NCI-H1048 (cell line): Measurements from ENCODE around the gene MARCHF3.
"Not testable (repeated sequence)": the region's sequence is repeated elsewhere in the genome, so short reads cannot be mapped to it uniquely, and the experiment has no call there.

Source experiments
- DNase-seq: peaks from one replicate; lab custom pipeline; 2025; lab: John Stamatoyannopoulos, UW

The MARCHF3 gene

DNA sequence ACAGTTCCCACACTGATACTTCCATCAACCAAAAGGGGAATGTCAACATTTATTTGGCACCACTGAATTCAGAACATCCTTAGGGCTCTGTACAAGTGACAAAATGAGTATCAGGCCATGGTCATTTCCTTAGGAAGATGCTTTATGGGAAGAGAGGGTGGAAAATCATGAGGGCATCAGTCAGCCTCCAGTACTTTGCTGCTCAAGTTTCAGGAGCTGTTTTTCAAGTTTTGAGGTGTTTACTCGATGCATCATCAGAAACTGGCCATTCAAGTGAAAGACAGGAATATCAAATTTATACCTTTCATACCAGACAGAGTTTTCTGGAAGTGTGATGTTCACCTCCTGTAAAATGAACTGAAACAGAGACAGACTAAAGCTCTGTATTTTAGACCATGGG, 21.2 kb upstream of the MARCHF3 start:
- DNase-seq, result no peak

DNA sequence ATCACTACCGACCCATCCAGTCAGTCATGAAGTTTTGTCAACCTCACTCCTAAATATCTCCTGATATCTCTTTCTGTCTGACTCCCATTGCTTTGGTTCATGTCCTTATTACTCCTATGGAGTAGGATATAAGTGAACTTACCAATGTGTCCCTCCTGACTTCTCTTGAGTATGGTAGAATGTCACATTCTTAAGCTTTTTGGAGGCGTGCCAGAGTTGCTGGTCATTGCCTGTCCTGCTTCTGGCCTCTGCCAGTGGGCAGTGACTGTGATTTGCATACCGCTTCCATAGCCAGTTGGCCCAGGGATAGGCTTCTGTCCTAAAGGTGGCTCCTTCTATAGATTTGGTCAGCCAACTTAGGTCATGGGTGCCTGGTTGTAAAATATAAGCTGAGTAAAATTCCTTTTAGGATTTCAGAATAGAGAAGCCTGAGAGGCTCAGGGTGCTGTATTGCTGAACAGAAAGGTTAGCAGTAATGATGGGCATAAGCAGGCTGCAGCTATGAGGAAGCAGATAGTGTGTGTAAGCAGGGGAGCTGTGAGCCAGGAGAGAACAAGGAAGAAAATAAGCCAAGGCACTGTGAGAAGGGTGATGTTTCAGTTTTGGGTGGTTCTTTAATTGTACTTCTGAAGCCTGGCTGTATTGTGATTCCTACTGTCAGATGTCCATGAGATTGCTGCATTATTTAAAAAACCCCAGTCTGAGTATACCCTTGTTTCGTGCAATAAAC, 16.1 kb upstream of the MARCHF3 start:
- DNase-seq, result no peak

DNA sequence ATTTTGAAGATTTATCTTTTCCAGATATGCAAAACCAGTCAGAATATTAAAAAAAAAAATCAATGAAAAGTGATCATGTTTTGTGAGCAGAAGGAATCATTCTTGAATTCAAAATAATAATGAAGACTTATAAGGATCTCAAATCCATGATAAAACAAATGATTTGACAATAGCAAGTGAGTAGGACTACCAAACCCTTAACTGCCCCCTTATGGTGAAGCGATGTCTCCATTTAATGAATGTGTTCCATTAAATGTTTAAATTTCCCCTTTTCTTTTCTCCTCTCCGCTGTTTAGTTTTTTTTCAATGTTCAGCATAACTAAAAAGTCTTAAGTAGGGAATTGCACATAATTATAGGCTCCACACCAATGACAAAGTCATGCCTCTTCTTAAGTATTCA, 12.2 kb upstream of the MARCHF3 start:
- no peak for DNase-seq

DNA sequence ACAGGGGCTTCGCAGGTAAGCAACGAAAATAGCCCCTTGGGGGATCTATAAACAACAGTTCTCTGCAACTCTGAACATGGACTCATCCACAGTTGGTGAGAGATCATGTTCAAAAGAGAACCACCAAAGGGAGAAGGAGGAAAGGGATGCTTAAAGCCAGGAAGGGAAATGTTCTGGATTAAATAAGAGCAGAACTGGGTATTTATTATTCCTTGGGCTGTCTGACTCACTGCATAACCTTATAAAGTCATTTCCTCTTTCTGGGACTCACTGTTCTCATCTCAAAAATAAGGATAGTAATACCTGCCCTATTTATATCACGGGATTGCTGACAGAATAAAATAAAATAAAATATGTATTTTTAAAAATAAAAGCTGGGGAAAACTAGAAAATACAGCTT, 11.2 kb upstream of the MARCHF3 start:
- no peak for DNase-seq

DNA sequence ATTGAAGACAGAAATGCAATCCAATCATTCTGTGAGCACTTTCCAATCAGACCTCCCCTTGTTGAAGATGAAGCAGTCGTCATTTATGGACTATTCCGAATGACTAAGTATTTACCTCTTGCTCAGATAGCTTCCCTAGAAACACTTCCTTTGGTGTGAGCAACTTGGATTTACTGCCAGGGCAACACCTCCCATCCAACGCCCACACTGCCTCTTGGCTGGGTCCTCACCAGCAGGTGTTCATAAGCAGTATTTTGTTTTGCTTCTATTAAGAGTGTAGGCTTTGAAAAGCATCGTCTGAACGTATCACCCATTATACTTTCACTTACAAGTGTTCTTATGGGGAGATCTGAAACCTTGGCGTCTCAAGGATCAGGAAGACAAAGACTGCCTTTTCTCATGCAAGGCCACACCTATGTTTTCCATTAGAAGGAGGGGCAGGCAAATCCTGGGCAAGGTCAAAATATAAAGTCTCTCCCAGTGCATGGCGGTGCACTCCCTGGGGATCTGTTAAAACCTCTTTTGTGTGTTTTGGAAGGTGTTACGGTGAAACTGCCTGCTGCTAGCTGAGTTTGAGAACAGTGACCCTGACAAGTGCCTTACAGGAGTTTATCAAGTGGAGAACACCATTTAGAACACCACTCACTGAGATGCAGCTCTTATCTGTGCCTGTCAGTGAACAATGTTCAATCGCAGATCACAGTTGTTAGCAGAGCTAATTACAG, 10.6 kb upstream of the MARCHF3 start:
- no peak for DNase-seq

DNA sequence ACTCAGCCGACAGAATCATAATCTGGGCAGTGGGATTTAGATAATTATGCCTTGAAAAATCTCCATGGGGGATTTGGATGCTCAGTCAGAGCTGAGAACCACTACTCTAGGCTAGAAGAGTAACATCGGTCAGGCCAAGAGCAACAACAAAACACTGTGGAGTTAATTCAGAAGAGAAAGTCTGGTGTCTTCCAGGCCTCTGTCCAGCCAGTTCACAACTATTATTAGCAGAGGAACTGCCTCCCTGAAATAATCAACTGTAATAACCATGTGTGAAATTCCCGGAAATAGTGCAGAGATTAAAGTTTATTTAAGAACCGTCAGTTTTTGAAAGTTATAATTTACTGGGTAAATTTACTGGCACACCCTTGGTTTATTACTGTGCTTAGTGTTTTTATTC, 8.2 kb upstream of the MARCHF3 start:
- no peak for DNase-seq

DNA sequence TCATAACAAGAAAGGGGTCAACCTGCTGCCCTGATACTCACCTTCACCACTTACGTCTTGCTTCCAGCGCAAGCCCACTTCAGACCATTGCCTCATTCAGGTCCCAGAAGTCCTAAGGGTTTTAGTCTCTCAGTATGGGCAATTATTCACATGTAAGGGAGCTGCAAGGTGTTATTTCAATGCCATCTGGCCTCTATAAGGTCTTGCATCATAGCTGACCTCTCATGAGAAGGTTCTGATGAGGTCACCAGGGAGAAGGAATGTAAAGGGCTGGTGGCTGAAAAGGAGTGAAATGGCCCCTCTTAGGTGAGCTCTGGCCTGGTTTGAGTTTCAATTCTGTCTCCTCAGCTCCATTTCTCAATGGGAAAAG, 1.5 kb upstream of the MARCHF3 start:
- no peak for DNase-seq

DNA sequence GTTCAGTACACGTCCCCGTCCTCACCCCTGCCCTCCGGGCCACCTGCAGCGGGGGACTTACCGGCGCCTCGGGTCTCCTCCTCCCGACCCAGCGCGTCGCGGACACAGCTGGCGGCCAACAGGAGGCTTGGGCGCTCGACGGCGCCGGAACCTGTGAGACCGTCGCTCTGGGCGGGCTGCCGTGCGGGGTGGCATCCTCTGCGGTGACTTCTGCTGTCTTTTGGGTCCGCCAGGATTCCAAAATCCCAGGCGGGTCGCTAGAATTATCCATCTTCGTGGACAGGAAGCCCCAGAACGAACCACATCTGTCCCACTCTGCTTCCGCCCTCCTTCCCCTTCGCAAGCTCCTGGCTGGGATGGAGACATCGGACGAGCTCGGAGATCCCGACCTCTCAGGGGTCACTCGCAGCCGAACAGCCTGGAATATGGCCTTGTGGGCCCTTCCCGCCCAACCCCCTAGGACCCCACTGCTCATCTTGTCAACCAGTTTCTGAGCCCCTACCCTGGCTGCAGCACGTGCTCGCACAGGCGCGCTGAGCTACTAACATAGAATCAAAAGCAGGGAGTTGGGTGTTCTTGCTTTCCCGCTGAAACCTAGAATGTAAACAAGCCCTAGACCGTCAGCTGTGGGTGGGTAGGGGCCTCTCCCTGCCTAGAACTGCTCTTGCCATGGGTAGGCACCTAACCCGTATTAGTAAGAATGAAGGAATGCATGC, 947 bp upstream of the MARCHF3 start:
- no peak for DNase-seq

DNA sequence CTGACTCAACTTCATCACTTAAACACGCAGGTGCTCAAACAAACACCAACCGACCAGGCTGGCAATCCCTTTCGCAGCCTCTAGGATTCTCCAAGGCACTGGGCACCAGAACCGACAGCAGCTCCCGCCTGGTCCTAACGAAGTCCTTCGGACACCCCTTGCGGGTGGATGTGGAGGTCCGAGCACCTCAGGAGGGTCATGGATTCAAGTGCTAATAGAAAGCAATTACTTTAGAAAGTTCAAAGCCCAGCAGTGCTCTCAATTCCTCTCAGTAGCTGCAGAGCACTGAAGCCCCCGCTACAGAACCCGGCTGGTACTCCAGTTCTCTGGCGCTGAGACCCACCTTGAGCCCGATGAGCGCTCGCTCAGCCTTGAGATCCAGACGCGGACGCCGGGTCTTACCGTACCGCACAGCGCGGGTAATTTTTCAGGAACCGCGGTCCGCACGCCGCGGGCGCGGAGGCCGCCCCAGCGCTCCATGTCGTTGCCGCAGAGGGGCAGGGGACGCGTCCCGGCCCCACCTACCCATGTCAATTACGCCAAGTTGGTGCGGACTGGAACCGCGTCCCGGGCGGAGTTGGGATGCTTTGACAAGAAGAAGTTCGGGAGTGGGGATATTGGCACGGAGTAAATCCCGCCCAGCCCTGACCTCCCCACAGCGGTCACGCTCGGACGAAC, 638 bp downstream of the MARCHF3 start:
- no peak for DNase-seq

DNA sequence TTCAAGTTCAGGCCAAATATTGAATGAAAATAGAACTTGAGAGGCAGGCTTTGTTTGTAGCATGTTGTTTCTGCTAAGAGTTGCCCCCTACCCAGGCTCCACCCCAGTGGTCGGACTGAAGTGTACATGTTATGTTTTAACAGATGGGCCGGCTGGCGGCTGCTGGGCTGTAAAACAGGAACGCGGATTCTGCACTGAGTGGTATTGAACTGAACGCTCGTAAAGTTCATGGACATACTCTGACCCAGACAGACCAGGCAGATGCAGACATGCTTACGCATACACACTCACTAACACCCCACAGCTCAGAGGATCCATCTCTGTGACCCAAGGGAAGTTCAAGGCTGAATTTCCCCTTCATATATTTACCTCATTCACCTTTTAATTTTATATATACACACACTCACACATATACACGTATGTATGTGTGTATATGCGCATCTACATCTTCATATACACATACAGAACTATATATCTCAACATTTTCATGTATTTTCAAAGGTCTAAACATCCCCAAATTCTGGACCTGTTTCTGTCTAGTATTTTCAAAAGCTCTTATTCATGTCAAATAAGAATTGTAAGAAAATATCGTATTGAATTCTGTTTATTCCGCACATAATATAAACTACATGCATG, 1.4 kb downstream of the MARCHF3 start:
- no peak for DNase-seq

DNA sequence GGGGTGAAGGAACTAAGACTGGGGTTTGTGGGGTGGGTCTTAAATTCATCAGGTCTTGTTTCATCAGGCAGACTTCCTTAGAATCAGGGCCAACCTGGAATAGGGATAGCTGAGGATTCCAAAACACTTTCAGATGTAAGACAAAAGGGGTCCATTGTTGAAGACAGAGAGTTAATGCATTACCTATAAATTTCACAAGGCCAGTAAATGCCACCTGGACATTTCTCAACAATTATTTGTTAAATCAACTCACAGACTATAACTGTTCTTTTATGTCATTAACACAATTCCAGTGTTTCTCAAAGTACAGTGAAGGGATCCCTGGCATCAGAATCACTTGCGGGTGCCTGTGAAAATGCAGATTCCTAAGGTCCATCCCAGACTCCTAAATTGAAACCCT, 2.8 kb downstream of the MARCHF3 start:
- DNase-seq, result no peak

DNA sequence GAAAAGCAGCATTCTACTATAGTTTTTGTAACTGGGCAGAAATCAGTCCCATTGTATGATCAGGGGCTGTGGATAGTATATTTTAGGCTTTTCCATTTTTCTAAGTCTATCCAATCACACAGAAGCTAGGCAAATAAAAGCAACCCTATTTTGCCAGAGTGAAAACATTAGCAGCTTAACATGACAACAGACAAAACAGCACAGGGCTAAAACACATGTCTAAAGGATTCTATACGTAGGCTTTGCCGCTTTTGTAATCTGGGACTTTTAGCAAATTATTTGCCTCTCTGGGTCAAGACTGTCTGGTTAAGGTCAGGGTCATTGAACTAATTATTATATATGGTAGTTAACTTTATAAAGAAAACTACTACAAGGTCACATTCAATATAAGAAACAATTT, 4.2 kb downstream of the MARCHF3 start:
- DNase-seq, result no peak

DNA sequence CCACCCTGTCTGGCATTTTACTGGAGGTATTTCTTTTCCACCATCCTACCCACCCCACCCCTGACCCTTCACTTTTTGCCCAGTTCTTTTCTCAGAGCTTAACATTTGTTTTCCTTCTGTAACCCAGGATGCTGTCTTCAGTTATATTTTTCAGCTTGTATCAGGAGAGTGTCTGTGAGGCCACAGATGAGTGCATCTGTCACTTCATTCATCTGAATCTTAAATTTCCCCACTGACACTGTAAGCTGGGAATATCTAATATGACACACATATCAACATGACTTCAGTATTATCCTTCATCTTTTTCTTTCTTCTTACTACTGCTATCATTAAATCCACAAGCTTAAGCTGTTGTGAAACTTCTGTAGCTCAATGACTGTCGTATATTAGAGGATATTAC, 4.9 kb downstream of the MARCHF3 start:
- DNase-seq, result no peak

DNA sequence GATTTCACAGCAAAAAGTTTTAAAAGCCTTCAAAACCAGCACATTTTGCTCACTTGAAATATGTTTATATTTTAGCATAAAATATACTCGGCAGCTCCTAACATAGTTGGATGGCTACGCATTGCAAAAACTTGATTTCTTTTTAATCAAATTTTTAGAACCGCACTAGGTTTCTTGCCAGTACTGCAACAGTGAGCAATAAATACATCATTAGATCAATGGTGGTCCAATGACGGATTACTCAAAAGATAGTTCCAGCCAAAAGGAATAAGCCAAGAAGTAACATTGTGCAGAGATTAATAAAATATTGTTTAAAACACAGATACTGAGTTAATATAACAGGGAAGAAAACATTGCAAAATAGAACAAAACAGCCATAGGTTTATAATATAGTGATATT, 5.5 kb downstream of the MARCHF3 start:
- DNase-seq, result no peak

DNA sequence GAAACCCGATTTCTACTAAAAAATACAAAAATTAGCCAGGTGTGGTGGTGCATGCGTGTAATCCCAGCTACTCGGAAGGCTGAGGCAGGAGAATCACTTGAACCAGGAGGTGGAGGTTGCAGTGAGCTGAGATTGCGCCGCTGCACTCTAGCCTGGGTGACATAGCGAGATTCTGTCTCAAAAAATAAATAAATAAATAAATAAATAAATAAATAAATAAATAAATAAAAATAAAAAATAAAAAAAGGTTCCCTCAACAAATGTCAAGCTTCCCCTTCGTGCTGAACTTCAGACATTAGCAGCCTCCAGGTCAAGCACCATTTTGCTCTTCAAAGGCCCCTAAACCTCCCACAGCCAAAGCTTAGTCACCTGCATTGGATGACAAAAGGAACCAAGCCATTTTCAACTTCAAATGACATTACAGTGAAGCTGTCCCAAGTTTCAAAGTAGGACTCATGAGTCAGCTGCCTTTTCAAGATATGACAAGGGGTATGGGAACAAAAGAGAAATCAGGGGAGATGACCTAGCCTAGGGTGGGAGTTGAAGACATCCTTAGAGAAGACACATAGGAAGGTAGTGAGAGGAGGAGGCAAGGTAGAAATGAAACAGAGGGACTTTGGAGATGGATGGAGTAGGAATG, 6.7 kb downstream of the MARCHF3 start:
- not testable (repeated sequence) for DNase-seq

DNA sequence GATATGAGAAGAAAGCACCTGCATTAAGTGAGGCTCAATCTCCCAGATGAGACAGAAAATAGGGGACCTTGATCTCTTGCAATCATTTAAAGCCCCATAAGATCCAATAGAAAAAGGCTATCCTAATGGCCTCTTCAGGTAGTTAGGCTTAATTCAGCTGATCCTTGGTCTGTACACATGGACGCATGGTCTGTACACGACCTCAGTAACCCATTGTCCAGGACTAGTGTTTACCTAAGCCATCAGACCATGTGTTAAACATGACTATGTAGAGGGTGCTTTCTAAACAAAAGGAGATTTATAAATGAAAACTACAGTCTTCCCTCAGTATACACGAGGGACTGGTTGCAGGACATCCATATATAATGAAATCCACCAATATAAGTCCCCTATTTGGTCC, 7.5 kb downstream of the MARCHF3 start:
- DNase-seq, result no peak

DNA sequence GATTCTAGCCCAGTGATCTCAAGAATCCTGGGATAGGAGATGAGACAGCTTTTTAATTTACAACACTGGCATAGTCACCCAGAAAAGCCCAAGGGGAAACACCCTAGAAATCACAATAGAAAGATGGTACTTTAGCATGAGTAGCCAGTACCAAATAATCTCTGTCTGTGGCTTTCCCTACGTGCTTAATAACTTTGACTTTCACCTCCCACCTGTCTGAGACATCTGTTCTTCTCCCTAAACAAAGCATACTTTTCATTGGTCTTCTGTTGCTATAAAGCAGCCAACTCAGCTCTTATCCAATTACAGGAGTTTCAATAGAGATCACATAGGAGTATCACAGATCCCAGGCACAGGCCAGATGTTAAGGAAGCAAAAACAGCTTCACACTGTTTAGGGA, 10.4 kb downstream of the MARCHF3 start:
- no peak for DNase-seq

DNA sequence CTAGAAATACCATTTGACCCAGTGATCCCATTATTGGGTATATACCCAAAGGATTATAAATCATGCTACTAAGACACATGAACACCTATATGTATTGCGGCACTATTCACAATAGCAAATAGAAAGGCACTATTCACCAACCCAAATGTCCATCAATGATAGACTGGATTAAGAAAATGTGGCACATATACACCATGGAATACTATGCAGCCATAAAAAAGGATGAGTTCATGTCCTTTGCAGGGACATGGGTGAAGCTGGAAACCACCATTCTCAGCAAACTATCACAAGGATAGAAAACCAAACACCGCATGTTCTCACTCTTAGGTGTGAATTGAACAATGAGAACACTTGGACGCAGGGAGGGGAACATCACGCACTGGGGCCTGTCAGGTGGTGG, 13.6 kb downstream of the MARCHF3 start:
- not testable (repeated sequence) for DNase-seq

DNA sequence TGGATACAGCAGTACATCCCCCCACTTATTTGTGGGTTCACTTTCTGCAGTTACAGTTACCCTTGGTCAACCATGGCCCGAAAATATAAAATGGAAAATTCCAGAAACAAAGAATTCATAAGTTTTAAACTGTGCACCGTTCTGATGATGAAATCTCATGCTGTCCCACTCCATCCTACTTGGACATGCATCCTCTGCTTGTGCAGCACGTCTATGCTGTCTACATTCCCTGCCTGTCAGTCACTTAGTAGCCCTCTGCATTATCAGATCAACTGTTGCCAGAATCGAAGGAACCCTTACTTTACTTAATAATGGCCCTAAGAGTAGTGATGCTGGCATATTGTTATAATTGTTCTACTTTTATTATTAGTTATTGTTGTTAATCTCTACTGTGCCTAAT, 14.6 kb downstream of the MARCHF3 start:
- DNase-seq, result no peak

DNA sequence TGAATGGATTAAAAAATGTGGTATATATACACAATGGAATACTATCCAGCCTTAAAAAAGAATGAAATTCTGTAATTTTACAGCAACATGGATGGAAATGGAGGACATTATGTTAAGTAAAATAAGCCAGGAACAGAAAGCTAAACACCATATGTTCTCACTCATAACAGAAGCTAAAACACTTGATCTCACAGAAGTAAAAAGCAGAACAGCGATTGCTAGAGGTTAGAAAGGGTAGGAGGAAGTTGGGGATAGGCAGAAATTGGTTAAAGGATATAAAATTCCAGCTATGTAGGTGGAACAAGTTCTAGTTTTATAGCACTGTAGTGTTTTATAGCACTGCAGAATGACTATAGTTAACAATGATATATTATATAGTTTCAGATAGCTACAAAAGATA, 15.8 kb downstream of the MARCHF3 start:
- no peak for DNase-seq

DNA sequence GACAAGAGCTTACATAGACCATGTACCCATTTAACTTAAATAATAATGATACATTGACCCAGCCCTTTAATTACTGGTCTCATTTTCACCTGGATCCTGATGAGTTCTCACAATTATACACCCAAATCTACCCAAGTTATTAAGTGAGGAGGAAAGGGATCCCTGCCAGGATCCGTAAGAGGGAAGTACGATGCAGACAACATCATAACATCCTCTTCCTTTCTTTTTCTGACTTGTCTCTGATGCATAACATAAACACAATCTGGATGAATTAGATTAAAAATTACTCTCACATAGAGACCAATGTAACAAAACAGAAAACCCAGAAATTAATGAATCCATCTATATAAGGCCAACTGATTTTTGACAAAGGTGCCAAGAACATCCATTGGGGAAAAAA, 17.0 kb downstream of the MARCHF3 start:
- DNase-seq, result no peak

DNA sequence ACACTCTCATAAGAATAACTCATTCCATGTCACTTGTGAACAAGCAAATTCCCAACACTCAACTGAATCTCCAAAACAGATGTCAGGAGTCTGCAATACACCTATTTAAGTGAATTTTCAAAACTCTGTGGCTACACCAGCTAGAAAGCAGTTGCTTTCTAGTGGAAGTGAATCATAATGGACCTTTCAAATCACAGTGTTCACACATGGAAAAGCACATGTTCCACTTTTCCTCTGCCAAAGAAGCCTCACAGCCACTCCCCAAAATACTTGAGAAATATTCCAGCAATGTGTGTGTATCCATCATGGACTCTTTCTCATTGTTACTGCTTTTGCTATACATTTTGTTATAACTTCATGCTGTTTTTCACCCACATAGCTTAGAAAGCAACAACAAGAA, 17.4 kb downstream of the MARCHF3 start:
- DNase-seq, result no peak
